GM18868 (cell line): ENCODE data around the gene RRP1B.

Source experiments
- ATAC-seq: cut with Tn5 transposase; IDR thresholded peaks from one replicate; pipeline ENCODE4 v1.9.1; 2021; ENCODE audit warnings: mild to moderate bottlenecking, moderate library complexity; ENCODE audit not compliant: unreplicated experiment

RRP1B gene

DNA sequence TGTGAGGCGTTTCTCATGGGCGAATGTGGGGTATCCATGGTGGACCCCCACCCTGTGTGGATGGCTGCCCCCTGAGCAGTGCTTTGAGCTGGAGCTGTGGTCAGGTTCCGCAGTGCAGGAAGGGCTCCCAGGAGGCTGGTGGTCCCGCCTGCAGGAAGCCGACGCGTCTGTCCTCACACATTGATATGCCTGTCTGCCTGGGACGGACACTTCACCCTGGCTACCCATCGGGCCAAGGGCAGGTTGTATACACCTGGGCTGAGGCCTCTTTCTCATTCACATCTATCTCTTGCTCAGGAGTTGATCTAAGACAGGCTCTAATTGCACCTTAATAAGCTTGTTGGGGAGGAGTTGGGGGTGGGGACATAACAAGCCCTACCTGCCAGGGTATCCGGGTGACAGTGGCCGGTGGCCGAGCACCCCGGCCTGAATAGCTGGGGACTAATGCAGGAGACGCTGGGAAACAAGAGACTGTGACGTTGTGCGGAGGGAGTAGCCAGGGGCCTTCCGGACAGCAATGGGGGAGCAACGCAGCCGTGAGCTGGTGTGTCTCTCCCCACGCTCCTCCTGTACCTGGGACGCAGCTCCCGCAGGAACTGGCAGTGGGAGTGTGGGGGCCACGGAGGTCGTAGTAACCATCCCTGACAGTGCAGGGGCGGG is 81.3 kb downstream of the RRP1B start:
- ATAC-seq: no peak

GRCh38 chr21:43741423-43742096 is 82.2 kb downstream of the RRP1B start:
- no peak for ATAC-seq

DNA sequence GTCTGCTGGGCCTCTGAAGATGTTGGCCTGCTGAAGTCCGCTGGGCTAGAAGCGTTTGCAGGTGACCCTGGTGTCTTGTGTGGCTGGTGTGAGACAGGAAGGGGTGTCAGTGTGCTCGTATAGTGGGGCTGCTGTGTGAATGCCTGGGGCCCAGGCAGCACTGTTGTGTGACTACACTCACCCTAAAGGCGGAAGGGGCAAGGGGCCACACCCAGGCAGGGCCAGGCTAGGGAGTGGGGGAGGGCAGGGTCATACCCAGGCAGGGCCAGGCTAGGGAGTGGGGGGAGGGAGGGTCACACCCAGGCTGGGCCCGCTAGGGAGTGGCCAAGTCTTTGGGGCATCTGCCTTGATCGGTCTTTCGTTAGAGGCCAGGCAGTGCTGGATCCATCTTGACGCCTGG is 84.6 kb downstream of the RRP1B start:
- no peak for ATAC-seq

- no peak for ATAC-seq
These were observed 85.4 kb downstream of the RRP1B start for GRCh38 chr21:43744725-43745124.
